ENCODE results near the gene ZNF366. TPM values are rescaled to one million over a fixed set of nuclear protein-coding genes. Genes with fewer than 3 reads are reported as not detected.

The ZNF366 gene
- total and polyA plus RNA-seq, 8 donors = 0.26 to 1.0 (median 0.52) TPM

DNA sequence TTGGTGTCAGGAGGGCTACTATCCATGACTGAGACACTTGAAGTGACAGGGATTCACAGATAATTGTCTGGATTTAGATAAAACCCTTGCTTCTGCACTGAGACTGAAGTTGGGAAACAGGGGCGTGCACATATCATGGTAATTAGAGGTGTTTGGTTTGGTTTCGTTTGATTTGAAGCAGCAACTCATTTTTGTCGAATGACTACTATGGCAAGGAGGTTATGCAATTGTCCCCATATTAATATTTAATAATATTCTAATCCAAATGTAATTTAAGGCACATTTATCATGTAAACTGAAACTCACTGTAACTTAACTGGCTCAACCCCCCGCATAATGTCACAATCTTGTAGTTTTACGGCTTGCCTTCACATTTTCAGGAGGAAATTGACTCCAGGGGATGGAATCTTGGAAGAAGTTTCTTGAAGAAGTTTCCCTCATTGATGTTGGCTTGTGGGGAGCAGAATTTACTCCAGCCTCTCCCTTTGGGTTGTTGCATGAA is 12.5 kb downstream of the ZNF366 start:
- 52 to 70% methylated on average over 5 of the region's 5 CpGs for WGBS, 2 donors
- H3K9me3 ChIP-seq = no peaks in the 10 kb centered on the region
- no peaks in the 10 kb centered on the region for H3K27me3 ChIP-seq
- ATAC-seq (peak in 1 of 4 donors; percentile 15), DNase-seq (no peak), FAIRE-seq (no peak)
- no peak overlapping the region for H3K27ac ChIP-seq
- TF ChIP-seq, protein P1, sequence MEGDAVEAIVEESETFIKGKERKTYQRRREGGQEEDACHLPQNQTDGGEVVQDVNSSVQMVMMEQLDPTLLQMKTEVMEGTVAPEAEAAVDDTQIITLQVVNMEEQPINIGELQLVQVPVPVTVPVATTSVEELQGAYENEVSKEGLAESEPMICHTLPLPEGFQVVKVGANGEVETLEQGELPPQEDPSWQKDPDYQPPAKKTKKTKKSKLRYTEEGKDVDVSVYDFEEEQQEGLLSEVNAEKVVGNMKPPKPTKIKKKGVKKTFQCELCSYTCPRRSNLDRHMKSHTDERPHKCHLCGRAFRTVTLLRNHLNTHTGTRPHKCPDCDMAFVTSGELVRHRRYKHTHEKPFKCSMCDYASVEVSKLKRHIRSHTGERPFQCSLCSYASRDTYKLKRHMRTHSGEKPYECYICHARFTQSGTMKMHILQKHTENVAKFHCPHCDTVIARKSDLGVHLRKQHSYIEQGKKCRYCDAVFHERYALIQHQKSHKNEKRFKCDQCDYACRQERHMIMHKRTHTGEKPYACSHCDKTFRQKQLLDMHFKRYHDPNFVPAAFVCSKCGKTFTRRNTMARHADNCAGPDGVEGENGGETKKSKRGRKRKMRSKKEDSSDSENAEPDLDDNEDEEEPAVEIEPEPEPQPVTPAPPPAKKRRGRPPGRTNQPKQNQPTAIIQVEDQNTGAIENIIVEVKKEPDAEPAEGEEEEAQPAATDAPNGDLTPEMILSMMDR (IDR thresholded peaks at IDR 0.05) = no peak
- intact Hi-C loops (cut with DNase I) = no loop called here
- no peaks in the 10 kb centered on the region for H3K36me3 ChIP-seq
- H3K4me3 ChIP-seq = no peak overlapping the region
- no peaks in the 10 kb centered on the region for H3K4me1 ChIP-seq

DNA sequence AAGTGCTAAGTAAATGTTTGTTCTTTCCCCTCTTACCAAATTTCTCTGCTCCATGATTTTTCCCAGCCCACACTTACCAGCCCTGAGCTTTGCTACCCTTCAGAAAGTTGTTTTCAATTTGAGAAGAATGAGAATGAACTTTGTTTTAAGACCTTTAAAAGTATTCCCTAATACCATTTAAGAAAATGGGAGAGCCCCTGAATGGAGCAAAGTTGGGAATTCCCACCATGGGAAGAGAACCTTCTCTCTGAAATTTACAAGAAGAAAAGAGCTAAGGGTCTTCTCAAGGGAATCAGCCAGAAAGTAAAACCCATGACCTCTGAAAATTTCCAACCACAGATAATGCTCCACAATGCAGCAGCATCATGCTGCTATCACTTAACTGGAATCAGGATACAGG is 17.7 kb downstream of the ZNF366 start:
- Histone ChIP-seq H3K9me3 (no peaks in the 10 kb centered on the region), H3K4me3 (no peak overlapping the region), H3K27me3 (no peaks in the 10 kb centered on the region), H3K36me3 (no peaks in the 10 kb centered on the region), H3K27ac (no peak overlapping the region), H3K4me1 (no peaks in the 10 kb centered on the region)
- intact Hi-C loops (cut with DNase I) = no loop called here
- DNase-seq = no peak
- ATAC-seq = no peak
- FAIRE-seq = no peak
- TF ChIP-seq, protein P1 (IDR thresholded peaks at IDR 0.05) = no peak

DNA sequence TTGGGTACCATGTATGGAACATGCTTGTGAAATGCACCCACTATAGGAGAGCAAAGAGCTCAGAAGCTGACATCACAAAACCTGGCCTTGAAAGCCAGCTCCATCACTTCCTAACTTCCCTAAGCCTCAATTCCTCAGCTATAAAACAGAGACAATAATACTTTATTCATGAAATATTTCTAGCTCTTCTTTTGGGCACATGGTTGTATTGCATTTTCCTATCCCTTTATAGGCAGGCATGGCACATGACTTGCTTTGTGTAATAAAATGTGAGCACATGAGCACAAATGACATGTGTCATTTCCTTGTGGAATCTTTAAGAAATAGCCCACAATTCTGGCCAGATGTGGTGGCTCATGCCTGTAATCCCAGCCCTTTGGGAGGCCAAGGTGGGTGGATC is 18.5 kb downstream of the ZNF366 start:
- no peak for FAIRE-seq
- Histone ChIP-seq H3K4me3 (no peak overlapping the region), H3K9me3 (no peaks in the 10 kb centered on the region), H3K27ac (no peak overlapping the region), H3K27me3 (no peaks in the 10 kb centered on the region), H3K4me1 (no peaks in the 10 kb centered on the region), H3K36me3 (no peaks in the 10 kb centered on the region)
- TF ChIP-seq, protein P1 (IDR thresholded peaks at IDR 0.05) = no peak
- intact Hi-C loops (cut with DNase I) = no loop called here
- no peak for ATAC-seq
- no peak for DNase-seq

DNA sequence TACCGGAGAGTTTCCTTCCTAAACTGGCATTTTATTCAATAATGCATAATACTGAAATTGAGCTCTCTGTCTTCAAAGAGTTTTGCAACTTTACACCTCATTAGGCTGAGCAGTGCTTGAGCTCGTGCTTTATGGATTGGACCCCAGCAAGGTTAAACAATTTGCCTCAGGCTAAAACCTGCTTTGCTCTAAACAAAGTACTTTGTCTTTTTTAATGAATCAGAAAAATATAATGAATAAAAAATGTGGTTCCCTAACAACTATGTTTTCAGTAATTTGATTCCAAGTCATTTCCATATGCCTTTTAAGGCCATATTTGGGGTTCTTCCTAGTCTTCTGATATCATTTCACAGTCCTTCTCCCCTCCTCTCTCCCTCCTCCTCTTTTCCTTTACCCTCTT is 20.0 kb downstream of the ZNF366 start:
- intact Hi-C loops (cut with DNase I) = no loop called here
- H3K27me3 ChIP-seq = no peaks in the 10 kb centered on the region
- 87 to 93% methylated on average over 2 of the region's 2 CpGs for WGBS, 2 donors
- FAIRE-seq = no peak
- H3K9me3 ChIP-seq = no peaks in the 10 kb centered on the region
- TF ChIP-seq, protein P1 (IDR thresholded peaks at IDR 0.05) = no peak
- H3K36me3 ChIP-seq = no peaks in the 10 kb centered on the region
- no peak overlapping the region for H3K27ac ChIP-seq
- DNase-seq = no peak
- no peak overlapping the region for H3K4me3 ChIP-seq
- H3K4me1 ChIP-seq = no peaks in the 10 kb centered on the region
- ATAC-seq = no peak

DNA sequence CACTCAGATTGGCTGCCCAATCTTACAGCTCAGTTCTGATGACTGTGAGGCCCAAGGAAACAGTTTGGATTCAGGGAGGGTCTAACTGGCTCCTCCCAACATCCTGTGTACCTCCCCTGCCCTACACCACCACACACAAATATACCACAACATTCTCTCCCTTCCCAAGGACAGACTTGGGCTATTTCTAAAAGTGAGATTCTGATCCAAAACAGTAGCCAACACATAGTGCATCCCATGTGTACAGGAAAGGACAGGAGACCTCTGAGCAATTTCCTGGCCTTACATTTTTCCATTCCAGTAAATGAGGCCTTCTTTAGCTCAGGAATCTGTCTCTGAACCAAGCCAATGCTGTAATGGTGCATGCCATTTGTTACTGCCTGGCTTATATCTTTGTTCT is 20.8 kb downstream of the ZNF366 start:
- intact Hi-C loops (cut with DNase I) = no loop called here
- DNase-seq = no peak
- Histone ChIP-seq H3K4me3 (no peak overlapping the region), H3K9me3 (no peaks in the 10 kb centered on the region), H3K27me3 (no peaks in the 10 kb centered on the region), H3K36me3 (no peaks in the 10 kb centered on the region), H3K4me1 (no peaks in the 10 kb centered on the region), H3K27ac (no peak overlapping the region)
- TF ChIP-seq, protein P1 (IDR thresholded peaks at IDR 0.05) = no peak
- FAIRE-seq = no peak
- ATAC-seq = peak in 2 of 4 donors; percentile 35 to 45

Data from pancreas (tissue), 10 donors.